DOHH2 (cell line): ENCODE measurements around the gene MAFG.

Experiments
- EZH2phosphoT487 ChIP-seq: fragments of 200-600 bp; sonication (generic); IDR thresholded peaks from 2 replicates; pipeline ENCODE4 v1.6.1; 2017; ENCODE audit warnings: borderline replicate concordance, mild to moderate bottlenecking, antibody characterized with exemption, low read length, moderate library complexity, mixed read lengths
- TF ChIP-seq, protein P1 (sequence below): fragments of 200-600 bp; sonication (generic); IDR thresholded peaks from one replicate; pipeline ENCODE4 v1.5.1; 2014; ENCODE audit warnings: antibody characterized with exemption, mild to moderate bottlenecking, low read depth, low read length; ENCODE audit not compliant: poor library complexity, severe bottlenecking

DNA sequence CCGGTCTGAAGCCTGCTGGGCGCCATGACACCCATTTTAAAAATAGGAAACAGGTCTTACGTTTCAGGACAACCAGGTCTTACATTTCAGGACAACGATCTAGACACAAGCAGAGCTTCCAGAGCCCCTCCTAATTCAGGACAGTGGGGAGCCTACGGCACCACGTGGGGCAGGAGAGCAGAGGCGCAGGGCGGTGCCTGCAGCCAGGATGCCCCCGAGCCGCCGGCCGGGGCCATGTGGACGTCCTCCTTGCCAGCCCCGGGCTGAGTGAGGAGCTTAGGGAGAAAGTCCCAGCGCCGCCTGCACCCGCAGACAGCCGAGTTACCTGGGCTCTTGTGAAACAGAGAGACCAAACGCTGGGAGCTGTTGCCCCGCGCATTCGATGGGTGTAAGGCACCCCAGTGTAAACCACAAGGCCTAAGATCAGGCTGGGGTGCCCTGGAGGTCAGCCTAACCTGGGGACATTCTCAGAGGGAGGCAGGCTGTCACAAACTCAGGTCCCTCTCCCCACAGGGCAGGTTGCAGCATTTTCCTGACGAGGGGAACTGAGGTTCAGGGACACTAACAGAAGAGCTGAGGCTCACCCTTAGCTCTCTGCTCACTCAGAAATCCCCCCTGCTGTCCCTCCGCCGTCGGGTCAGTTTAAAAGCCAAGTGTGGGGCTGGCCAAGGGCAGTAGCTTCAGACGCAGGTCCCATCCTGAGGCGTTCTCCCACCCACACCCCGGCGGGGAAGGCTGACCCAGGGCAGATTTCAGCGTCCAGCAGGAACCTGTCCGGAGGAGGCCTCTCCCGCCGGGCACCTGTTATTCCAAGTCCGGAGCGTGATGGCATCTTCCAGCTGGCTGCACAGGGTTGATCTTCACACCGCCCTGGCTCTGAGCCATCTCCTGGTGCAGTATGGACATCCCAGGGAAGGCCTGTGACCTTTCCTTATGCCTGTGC lies 35.2 kb upstream of the MAFG start:
- TF ChIP-seq, protein P1, sequence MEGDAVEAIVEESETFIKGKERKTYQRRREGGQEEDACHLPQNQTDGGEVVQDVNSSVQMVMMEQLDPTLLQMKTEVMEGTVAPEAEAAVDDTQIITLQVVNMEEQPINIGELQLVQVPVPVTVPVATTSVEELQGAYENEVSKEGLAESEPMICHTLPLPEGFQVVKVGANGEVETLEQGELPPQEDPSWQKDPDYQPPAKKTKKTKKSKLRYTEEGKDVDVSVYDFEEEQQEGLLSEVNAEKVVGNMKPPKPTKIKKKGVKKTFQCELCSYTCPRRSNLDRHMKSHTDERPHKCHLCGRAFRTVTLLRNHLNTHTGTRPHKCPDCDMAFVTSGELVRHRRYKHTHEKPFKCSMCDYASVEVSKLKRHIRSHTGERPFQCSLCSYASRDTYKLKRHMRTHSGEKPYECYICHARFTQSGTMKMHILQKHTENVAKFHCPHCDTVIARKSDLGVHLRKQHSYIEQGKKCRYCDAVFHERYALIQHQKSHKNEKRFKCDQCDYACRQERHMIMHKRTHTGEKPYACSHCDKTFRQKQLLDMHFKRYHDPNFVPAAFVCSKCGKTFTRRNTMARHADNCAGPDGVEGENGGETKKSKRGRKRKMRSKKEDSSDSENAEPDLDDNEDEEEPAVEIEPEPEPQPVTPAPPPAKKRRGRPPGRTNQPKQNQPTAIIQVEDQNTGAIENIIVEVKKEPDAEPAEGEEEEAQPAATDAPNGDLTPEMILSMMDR, result no peak
- no peak for TF ChIP-seq EZH2phosphoT487
